ENCODE measurements around the gene LRMDA. TPM values are rescaled to one million over a fixed set of nuclear protein-coding genes. Genes with fewer than 3 reads are reported as not detected.

The LRMDA gene
- total RNA-seq, 2 donors from 2014 or later: 9.6 to 12.6 TPM

DNA sequence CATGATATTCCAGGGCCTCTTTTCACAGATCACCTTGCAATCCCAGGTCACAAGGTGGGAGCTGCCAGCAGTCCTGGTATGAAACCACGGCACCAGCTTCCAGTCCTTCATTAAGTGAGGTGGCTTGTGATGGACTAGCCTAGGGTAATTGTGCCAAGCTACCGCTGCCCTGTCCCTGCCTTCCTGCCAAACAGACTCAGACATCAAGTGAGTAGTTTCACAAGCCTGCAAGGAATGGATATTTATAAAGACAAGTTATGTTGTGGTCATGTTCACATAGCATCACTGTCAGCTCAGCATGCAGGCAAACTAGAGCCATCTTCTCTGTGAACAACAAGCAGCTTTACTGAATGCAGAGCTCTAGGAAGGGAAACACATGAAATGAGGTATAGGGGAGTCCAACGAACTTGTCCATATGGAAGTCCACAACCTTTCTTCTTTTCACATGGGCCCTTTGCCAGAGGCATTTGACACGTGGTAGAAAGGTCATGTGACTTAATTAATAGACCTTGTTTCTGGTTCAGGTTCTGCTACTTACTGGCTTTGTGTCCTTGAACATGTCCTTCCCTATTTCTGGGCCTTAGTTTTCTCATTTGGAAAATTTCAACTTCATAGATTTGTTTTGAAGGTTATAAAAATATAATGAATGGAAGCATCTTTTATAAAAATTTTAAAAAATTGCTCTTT, 1145.0 kb downstream of the LRMDA start:
- no peak overlapping the region for H3K4me3 ChIP-seq
- DNase-seq (ENCODE audit: low spot score): no peak
- no peaks in the 10 kb centered on the region for H3K9me3 ChIP-seq
- H3K27ac ChIP-seq: no peak overlapping the region
- H3K36me3 ChIP-seq: no peaks in the 10 kb centered on the region
- no peaks in the 10 kb centered on the region for H3K27me3 ChIP-seq (replicated peaks; ENCODE audit: insufficient read depth)
- intact Hi-C loops (cut with DNase I): no loop called here
- no peaks in the 10 kb centered on the region for H3K4me1 ChIP-seq (replicated peaks)
- 44% methylated on average over 4 of the region's 4 CpGs for WGBS
- no peak for TF ChIP-seq POLR2A (IDR thresholded peaks at IDR 0.05)
- TF ChIP-seq, protein P1, sequence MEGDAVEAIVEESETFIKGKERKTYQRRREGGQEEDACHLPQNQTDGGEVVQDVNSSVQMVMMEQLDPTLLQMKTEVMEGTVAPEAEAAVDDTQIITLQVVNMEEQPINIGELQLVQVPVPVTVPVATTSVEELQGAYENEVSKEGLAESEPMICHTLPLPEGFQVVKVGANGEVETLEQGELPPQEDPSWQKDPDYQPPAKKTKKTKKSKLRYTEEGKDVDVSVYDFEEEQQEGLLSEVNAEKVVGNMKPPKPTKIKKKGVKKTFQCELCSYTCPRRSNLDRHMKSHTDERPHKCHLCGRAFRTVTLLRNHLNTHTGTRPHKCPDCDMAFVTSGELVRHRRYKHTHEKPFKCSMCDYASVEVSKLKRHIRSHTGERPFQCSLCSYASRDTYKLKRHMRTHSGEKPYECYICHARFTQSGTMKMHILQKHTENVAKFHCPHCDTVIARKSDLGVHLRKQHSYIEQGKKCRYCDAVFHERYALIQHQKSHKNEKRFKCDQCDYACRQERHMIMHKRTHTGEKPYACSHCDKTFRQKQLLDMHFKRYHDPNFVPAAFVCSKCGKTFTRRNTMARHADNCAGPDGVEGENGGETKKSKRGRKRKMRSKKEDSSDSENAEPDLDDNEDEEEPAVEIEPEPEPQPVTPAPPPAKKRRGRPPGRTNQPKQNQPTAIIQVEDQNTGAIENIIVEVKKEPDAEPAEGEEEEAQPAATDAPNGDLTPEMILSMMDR (IDR thresholded peaks at IDR 0.05): no peak
- TF ChIP-seq POLR2AphosphoS5 (IDR thresholded peaks at IDR 0.05): no peak

DNA sequence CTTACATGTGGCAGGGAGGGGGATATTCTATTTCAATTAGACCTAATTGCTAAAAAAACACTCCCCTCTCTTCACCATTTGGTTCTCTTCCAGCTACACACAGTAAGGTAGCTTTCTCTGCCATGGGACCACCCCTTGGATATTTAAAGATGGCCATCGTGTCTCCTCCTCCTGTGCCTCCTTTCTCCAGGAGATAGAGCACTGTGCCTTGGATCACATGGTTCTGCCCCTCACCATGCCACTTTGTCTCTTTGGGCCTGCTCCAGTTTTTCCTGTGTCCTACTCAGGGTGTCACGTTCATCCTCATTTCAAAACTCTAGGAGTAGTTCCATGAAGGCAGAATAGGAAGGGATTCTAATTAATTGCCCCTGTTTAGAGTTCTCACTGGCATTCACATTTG, 1146.0 kb downstream of the LRMDA start:
- no peak for DNase-seq (ENCODE audit: low spot score)
- H3K4me1 ChIP-seq (replicated peaks): no peaks in the 10 kb centered on the region
- H3K27ac ChIP-seq: no peak overlapping the region
- no peaks in the 10 kb centered on the region for H3K9me3 ChIP-seq
- no peaks in the 10 kb centered on the region for H3K27me3 ChIP-seq (replicated peaks; ENCODE audit: insufficient read depth)
- intact Hi-C loops (cut with DNase I): no loop called here
- H3K36me3 ChIP-seq: no peaks in the 10 kb centered on the region
- no peak for TF ChIP-seq POLR2A (IDR thresholded peaks at IDR 0.05)
- no peak for TF ChIP-seq POLR2AphosphoS5 (IDR thresholded peaks at IDR 0.05)
- TF ChIP-seq, protein P1 (IDR thresholded peaks at IDR 0.05): no peak
- no peak overlapping the region for H3K4me3 ChIP-seq
- 93% methylated on average over 2 of the region's 2 CpGs for WGBS

DNA sequence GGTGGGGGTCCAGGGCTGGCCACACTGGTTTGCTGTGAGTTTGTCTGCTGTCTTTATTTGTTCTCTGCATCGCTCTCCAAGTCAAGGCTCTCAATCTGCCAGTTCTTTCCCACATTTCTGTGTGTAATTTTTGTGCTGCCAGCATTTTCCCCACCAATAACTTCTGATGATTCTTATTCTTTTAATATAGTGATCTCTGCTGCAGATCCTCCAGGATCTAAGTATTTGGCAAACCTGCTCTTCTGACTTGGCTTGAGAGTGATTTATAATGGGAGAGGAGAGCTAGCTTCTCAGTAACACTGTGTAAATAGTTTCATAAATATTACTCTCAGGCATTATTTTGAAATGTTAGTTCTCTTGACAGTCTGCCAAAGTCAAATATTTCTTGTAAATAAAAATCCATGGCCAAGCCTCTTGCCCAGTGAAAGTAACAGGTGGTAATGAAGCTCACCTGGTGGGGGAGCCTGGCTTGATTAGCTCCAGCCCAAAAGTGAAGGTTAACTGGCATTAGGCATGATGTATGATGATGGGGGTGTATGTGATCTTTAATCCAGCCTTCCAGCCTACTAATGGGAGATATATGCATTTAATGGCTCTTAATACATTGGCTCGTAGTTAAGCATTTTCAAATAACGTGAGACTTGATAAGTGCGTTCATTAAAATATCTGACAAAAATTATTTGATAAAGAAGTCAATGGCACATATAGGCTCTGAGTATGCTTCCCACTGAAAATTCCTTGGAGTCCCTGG, 1150.3 kb downstream of the LRMDA start:
- Histone ChIP-seq H3K27ac (no peak overlapping the region), H3K36me3 (no peaks in the 10 kb centered on the region), H3K9me3 (no peaks in the 10 kb centered on the region), H3K4me3 (no peak overlapping the region), H3K27me3 (replicated peaks; ENCODE audit: insufficient read depth) (no peaks in the 10 kb centered on the region), H3K4me1 (replicated peaks) (no peaks in the 10 kb centered on the region)
- TF ChIP-seq, protein P1 (IDR thresholded peaks at IDR 0.05): no peak
- TF ChIP-seq POLR2A (IDR thresholded peaks at IDR 0.05) (no peak), POLR2AphosphoS5 (IDR thresholded peaks at IDR 0.05) (no peak)
- intact Hi-C loops (cut with DNase I): no loop called here
- DNase-seq (ENCODE audit: low spot score): no peak
- 78% methylated on average over 4 of the region's 4 CpGs for WGBS

DNA sequence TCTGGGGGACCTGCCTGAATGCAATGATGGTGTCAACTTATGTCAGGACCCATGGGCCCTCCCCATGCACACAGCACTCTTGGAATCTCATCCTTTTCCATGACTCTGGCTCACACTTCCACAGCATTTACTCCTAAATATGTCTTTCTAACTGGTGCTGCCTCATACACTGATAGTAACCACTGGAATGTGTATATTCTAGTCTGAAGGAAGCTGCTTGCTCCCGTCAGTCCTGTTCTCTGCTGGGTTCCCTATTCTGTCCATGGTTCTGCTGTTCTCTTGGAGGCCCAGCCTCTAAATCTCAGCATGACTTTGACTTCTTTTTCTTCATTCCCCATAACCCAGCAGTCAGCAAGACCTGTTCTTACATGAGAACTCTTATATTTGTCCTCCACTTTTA, 1151.1 kb downstream of the LRMDA start:
- DNase-seq (ENCODE audit: low spot score): no peak
- intact Hi-C loops (cut with DNase I): no loop called here
- no peaks in the 10 kb centered on the region for H3K4me1 ChIP-seq (replicated peaks)
- no peaks in the 10 kb centered on the region for H3K9me3 ChIP-seq
- TF ChIP-seq POLR2A (IDR thresholded peaks at IDR 0.05): no peak
- TF ChIP-seq, protein P1 (IDR thresholded peaks at IDR 0.05): no peak
- no peak overlapping the region for H3K4me3 ChIP-seq
- no peaks in the 10 kb centered on the region for H3K27me3 ChIP-seq (replicated peaks; ENCODE audit: insufficient read depth)
- no peak overlapping the region for H3K27ac ChIP-seq
- H3K36me3 ChIP-seq: no peaks in the 10 kb centered on the region
- 88% methylated on average over 1 of the region's 1 CpG for WGBS
